Ovary (tissue), 9 donors: ENCODE results near the gene SUSD6. TPM values are rescaled to one million over a fixed set of nuclear protein-coding genes. Genes with fewer than 3 reads are reported as not detected.

Source experiments
- DNase-seq, 5 donors: peaks; one replicate each; pipeline ENCODE4 v3.0.0-alpha.2; 2019 to 2020
- H3K27ac ChIP-seq, 2 donors: fragments of 200-600 bp; one replicate each; pipeline versions ENCODE4 v1.5.1 to v1.8.0; 2019 to 2022
- H3K27me3 ChIP-seq: fragments of 200-600 bp; one replicate; pipeline ENCODE4 v1.8.0; 2022
- H3K36me3 ChIP-seq: fragments of 200-600 bp; sonication (generic); one replicate; pipeline ENCODE4 v1.5.1; 2019
- H3K4me1 ChIP-seq: one replicate; pipeline ENCODE4 v1.8.1; 2013; ENCODE audit warnings: mild to moderate bottlenecking, moderate library complexity; ENCODE audit not compliant: insufficient read depth
- H3K4me3 ChIP-seq: fragments of 200-600 bp; sonication (generic); one replicate; pipeline ENCODE4 v1.5.1; 2017
- H3K9me3 ChIP-seq, 2 donors: fragments of 200-600 bp in 1 of 2; sonication (generic) in 1 of 2; one replicate each; pipeline versions ENCODE4 v1.5.1 to v1.8.1; 2013 to 2019; ENCODE audit warnings: mild to moderate bottlenecking in 1 of 2, moderate library complexity in 1 of 2
- EP300 ChIP-seq: sonication (generic); formaldehyde crosslinking; IDR thresholded peaks from one replicate; pipeline ENCODE4 v1.6.1; 2017; ENCODE audit warnings: antibody characterized with exemption
- POLR2A ChIP-seq: fragments of 450-650 bp; IDR thresholded peaks from one replicate; pipeline ENCODE4 v1.6.1; 2017; ENCODE audit warnings: antibody characterized with exemption, mild to moderate bottlenecking, moderate library complexity
- WGBS, 3 donors: extraction: QIAGEN DNeasy Blood & Tissue Kit in 1 of 3; methylation state at CpG; one replicate each; pipeline versions ENCODE4 v1.1.5 to v1.1.7; 2013 to 2017; 5-methylcytosine and 5-hydroxymethylcytosine counted together
- intact Hi-C, 4 donors: fragments of 100-400 bp; cut with DNase I; formaldehyde crosslinking; loops; one replicate each; pipeline versions ENCODE4 v1.11.0 to v1.15.1; 2022 to 2023
- polyA plus RNA-seq, 2 donors: library from polyadenylated mRNA; stranded (reverse); fragments of 200-250 nt in 1 of 2; fragments of 350-450 nt in 1 of 2; fragmentation: Illumina TruSeq in 1 of 2; extraction: RNeasy Lipid Tissue Mini Kit (QIAGEN cat#74804) in 1 of 2; gene quantifications; one replicate each; pipeline ENCODE4 v1.2.3, GENCODE V29; 2013 to 2014
- total RNA-seq, 7 donors: library from RNA; depleted of rRNA in 2 of 7; stranded (reverse); fragments of >200 nt in 2 of 7; fragmentation: NEBNext Ultra II Directional in 3 of 7; extraction: Animal tissue kit (Norgen Biotek cat#: 25700) in 3 of 7; gene quantifications; one replicate each; pipeline versions ENCODE4 v1.1.0 to v1.2.4, GENCODE V29; 2016 to 2023
- TF ChIP-seq, protein P1 (sequence below), 3 donors: fragments of 450-650 bp in 2 of 3; fragments of 200-600 bp in 1 of 3; IDR thresholded peaks; one replicate each; pipeline versions ENCODE4 v1.5.1 to v1.8.0; 2016 to 2022; ENCODE audit warnings: antibody characterized with exemption in 3 of 3, mild to moderate bottlenecking in 1 of 3
- donor health status: DM: no; HTN: no; CAD: no; lungs with moderate emphysema.
- donor health status: DM: no; HTN: no; CAD: no.
- donor health status: Bipolar disorder and iron deficiency.
- donor health status: DM: yes; HTN: yes; CAD: no.
- donor health status: DM: no; HTN: no; CAD: no.
- donor health status: DM: yes; HTN: yes; CAD: no.

SUSD6 gene
- total and polyA plus RNA-seq, 9 donors: 12.6 to 35.3 (median 27.7) TPM

DNA sequence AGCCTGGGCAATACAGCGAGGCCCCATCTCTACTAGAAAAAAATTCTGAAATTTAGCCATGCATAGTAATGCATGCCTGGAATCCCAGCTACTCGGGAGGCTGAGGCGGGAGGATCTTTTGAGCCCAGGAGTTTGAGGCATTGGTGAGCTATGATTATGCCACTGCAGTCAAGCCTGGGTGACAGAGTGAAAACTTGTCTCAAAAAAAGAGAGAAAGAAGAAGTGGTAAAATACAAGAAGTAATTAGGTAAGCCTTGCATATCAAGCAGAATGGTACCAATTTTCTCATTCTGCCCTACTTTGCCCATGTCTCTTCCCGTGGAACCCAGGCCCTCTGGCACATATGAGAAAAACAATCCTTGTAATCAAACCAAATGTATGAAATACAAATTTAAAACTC lies 70.7 kb downstream of the SUSD6 start:
- Histone ChIP-seq H3K4me1 (peaks cover 25% of the 10 kb centered on the region), H3K9me3 (no peaks in the 10 kb centered on the region), H3K4me3 (no peak overlapping the region), H3K27me3 (no peaks in the 10 kb centered on the region), H3K36me3 (no peaks in the 10 kb centered on the region), H3K27ac (no peak overlapping the region)
- intact Hi-C loops: no loop called here
- TF ChIP-seq, protein P1, sequence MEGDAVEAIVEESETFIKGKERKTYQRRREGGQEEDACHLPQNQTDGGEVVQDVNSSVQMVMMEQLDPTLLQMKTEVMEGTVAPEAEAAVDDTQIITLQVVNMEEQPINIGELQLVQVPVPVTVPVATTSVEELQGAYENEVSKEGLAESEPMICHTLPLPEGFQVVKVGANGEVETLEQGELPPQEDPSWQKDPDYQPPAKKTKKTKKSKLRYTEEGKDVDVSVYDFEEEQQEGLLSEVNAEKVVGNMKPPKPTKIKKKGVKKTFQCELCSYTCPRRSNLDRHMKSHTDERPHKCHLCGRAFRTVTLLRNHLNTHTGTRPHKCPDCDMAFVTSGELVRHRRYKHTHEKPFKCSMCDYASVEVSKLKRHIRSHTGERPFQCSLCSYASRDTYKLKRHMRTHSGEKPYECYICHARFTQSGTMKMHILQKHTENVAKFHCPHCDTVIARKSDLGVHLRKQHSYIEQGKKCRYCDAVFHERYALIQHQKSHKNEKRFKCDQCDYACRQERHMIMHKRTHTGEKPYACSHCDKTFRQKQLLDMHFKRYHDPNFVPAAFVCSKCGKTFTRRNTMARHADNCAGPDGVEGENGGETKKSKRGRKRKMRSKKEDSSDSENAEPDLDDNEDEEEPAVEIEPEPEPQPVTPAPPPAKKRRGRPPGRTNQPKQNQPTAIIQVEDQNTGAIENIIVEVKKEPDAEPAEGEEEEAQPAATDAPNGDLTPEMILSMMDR (IDR thresholded peaks at IDR 0.05): no peak
- no peak for DNase-seq
- WGBS, 3 donors: 71 to 74% (median 73%) methylated on average over 4 of the region's 4 CpGs

DNA sequence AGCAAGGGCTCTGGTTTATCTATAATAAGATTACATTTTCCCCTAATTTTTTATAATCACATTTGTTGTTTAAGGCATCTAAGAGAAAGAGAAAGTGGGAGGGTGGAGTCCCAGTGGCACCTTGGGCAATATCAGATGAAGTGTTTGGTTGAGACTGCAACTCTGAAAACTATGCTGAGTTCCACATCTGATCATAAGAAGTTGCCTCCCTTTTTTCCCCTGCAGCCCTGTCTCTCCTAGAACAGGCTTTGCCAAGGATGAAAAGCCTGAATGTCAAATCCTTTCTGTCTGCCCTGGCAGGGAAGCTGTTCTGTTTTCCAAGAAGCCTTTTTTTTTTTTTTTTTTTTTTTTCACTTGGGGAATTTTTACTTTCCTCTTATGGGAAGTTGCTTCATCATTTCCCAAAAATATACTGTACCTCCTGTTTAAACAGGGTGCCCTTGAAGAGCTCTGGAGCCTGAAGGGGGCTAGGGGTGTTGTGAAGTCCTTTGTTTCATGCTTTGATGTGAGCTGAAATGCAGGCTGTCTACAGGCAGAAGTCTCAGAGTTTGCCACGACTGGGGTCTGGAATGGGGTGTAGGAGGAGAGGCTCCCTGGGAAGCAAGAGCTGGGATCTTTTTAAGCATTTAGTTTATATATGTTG lies 71.3 kb downstream of the SUSD6 start:
- TF ChIP-seq EP300: no peak
- TF ChIP-seq, protein P1 (IDR thresholded peaks at IDR 0.05): no peak
- TF ChIP-seq POLR2A: no peak
- Histone ChIP-seq H3K27me3 (no peaks in the 10 kb centered on the region), H3K27ac (peak overlapping the region in 1 of 2 donors; percentile 60), H3K9me3 (no peaks in the 10 kb centered on the region), H3K36me3 (no peaks in the 10 kb centered on the region), H3K4me1 (peaks cover 25% of the 10 kb centered on the region), H3K4me3 (no peak overlapping the region)
- DNase-seq: no peak
- 3 to 13% (median 5%) methylated on average over 1 of the region's 1 CpG for WGBS, 3 donors
- intact Hi-C loops: no loop called here

DNA sequence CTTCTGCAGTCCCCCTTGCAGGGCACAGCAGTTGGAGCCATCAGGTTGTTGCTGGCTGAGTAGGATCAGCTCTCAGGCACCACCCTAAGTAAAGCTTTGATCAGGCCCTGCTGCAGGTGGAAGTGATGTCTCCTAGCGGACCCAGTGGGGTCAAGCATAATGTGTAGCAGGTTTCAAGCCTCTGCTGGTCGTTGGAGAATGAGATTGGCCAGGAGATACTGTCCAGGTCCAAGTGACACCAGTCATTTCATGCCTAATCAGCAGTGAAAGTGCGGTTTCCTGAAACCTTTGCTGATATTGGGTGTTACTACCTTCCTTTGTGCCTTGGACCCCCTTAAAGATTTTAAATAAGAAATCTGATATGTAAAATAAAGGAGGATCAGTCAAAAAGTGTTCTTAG lies 72.6 kb downstream of the SUSD6 start:
- no peaks in the 10 kb centered on the region for H3K36me3 ChIP-seq
- no peak for DNase-seq
- TF ChIP-seq EP300 (no peak), POLR2A (no peak)
- TF ChIP-seq, protein P1 (IDR thresholded peaks at IDR 0.05): no peak
- H3K4me3 ChIP-seq: no peak overlapping the region
- peaks cover 27% of the 10 kb centered on the region for H3K4me1 ChIP-seq
- no peaks in the 10 kb centered on the region for H3K9me3 ChIP-seq
- intact Hi-C loops: no loop called here
- H3K27ac ChIP-seq: no peak overlapping the region
- no peaks in the 10 kb centered on the region for H3K27me3 ChIP-seq
- WGBS, 3 donors: 82 to 85% (median 84%) methylated on average over 3 of the region's 3 CpGs

DNA sequence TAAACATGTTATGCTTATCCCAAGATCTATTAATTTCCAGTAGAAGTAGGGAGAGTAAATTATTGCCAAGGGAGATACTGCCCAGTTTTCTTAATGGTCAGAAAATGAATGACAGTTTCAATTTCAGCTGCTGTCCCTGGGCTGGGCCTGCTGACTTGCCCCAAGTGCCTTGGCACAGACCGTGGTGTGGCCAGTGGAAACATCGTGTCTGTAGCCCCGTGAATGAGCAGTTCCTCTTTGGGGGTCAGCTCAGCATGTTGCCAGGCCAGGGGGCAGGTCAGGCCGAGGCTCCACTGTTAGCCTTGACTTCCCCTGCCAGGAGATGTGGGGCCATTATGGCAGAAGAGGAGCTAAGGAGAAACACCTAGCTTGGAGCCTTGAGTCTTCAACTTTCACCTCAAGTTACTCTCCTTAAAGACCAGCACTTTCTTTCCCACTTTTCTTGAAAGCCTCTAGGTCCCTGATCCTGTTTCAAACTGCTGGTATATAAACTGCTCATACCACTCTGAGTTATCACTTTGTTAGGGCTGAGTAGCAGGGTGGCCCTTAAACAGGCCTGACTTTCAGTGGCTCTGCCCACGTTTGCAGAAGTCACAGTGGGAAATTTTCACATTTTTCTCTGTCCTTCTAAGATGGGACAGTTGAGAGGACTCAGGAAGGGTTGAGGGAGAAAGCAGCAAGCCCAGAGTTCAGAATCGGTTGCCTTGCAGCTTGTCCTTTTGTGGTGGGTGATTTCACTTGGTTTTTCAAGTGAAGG lies 73.2 kb downstream of the SUSD6 start:
- intact Hi-C loops: no loop called here
- TF ChIP-seq EP300 (no peak), POLR2A (no peak)
- TF ChIP-seq, protein P1 (IDR thresholded peaks at IDR 0.05): no peak
- Histone ChIP-seq H3K4me1 (peaks cover 29% of the 10 kb centered on the region), H3K27me3 (no peaks in the 10 kb centered on the region), H3K4me3 (no peak overlapping the region), H3K36me3 (no peaks in the 10 kb centered on the region), H3K9me3 (no peaks in the 10 kb centered on the region), H3K27ac (no peak overlapping the region)
- WGBS, 3 donors: 67 to 71% (median 69%) methylated on average over 6 of the region's 6 CpGs
- DNase-seq: no peak
